A673 (cell line): Measurements from ENCODE around the gene KANTR.

Source experiments
- CTCF ChIP-seq: fragments of 300-800, 200-600 bp; sonication (generic); conservative IDR thresholded peaks from 2 replicates; pipeline ENCODE4 v1.5.1; 2017; ENCODE audit warnings: low read depth, mild to moderate bottlenecking, antibody characterized with exemption, low read length, moderate library complexity, mixed read lengths
- EZH2 ChIP-seq: fragments of 200-600 bp; sonication (generic); IDR thresholded peaks from 2 replicates; pipeline ENCODE4 v1.6.1; 2017; ENCODE audit warnings: borderline replicate concordance, low read depth, mild to moderate bottlenecking, mixed read lengths, antibody characterized with exemption, low read length; ENCODE audit not compliant: poor library complexity, severe bottlenecking

GRCh38 chrX:53125506-53125905, 31.6 kb downstream of the KANTR start:
- TF ChIP-seq CTCF (no peak), EZH2 (no peak)
